PFSK-1 (cell line): ENCODE results near the gene EPHB4.

ENCODE experiments used
- POLR2AphosphoS5 ChIP-seq: IDR thresholded peaks from 2 replicates; pipeline ENCODE4 v1.6.1; 2012; ENCODE audit warnings: low read depth, mild to moderate bottlenecking, control low read depth, low read length, moderate library complexity
- REST ChIP-seq, 2 experiments: IDR thresholded peaks; 2 replicates each; pipeline versions ENCODE4 v1.6.1 to v1.8.0; 2011 to 2012; ENCODE audit warnings: low read depth in 2 of 2, low read length in 2 of 2, control low read depth in 1 of 2, inconsistent platforms in 1 of 2, mild to moderate bottlenecking in 1 of 2, moderate library complexity in 1 of 2; ENCODE audit not compliant: insufficient read depth in 1 of 2
- SIN3A ChIP-seq: IDR thresholded peaks from 2 replicates; pipeline ENCODE4 v1.6.1; 2012; ENCODE audit warnings: mild to moderate bottlenecking, low read length, moderate library complexity, borderline replicate concordance; ENCODE audit not compliant: insufficient read depth
- TAF1 ChIP-seq: IDR thresholded peaks from 2 replicates; pipeline ENCODE4 v1.6.1; 2012; ENCODE audit warnings: low read length, control low read depth, borderline replicate concordance; ENCODE audit not compliant: insufficient read depth

- TF ChIP-seq POLR2AphosphoS5: no peak
- TF ChIP-seq TAF1: no peak
- no peak for TF ChIP-seq REST (IDR thresholded peaks at IDR 0.05; ENCODE audit: insufficient read depth in 1 of 2, low read depth in 2 of 2, low read length in 2 of 2)
- no peak for TF ChIP-seq SIN3A
Measured at GRCh38 chr7:100802951-100803350, 24.4 kb downstream of the EPHB4 start.
